Measurements from ENCODE around the gene LSAMP.

The LSAMP gene

DNA sequence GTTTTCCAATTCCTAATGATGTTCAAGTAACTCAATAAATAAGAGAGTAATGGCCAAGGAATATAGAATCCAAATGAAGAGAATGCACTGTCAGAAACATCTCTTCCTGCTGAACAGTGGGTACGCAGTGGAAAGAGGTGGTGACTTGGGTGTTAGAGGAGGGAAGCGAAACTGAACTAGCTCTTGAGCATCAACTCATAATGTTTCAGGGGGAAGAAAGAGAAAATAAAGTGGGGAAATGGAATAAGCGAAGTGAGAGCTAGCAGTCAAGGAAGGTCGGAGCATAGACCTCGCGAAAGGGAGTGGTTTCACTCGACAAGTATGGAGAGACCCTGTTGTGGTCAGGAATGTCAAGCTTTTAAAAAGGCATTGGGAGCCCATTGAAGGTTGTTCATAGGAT, 512.5 kb downstream of the LSAMP start:
- DNase-seq: no peak

- no peak for DNase-seq
Measured at GRCh38 chr3:115931581-115931980, 513.7 kb downstream of the LSAMP start.

DNA sequence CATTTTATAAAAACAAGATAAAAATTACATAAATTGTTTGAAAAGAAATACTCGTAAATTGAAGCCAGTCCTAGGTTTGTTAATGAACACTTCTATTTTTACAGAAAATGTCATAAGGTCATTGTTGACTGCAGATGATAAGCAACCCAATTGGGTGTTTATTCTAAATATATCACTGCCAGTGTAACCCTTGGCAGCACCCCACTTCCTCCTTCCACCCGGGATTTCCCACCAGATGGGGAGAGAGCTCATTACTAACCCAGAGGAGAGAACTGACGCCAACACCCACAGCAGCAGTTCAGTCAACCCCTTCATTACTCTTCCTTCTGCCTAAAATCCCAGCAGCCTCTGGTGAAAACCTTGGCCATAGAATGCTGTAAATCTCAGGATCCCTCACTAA, 514.4 kb downstream of the LSAMP start:
- DNase-seq: no peak

- no peak for DNase-seq
Measured at GRCh38 chr3:115930168-115930567, 515.1 kb downstream of the LSAMP start.

- no peak for DNase-seq
Measured at GRCh38 chr3:115928376-115928775, 516.9 kb downstream of the LSAMP start.

DNA sequence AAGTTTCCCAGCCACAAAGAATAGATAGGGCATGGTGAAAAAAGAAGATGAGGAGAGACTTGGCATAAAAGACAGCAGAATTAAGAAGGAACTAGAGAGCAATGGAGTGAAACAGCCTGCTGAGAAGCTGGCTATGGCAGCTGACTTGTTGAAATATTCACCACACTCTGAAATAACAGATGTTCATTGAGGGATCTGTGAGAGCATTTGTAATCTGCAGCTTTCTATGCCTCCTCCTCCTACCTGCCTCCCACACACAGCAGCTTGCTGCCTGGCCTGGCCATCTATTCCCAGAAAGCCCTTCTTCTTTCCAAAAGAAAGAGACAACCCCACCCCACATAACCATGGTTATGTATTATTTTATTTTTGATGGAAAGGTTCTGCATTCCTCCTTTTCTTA, 518.1 kb downstream of the LSAMP start:
- DNase-seq: peak; percentile 73 to 94

GRCh38 chr3:115922681-115923347, 522.5 kb downstream of the LSAMP start:
- peak; percentile 43 to 67 for DNase-seq

- no peak for DNase-seq
Measured at GRCh38 chr3:115921711-115922110, 523.6 kb downstream of the LSAMP start.

- no peak for DNase-seq
Measured at GRCh38 chr3:115918900-115919299, 526.4 kb downstream of the LSAMP start.

- no peak for DNase-seq
Measured at GRCh38 chr3:115916866-115917265, 528.4 kb downstream of the LSAMP start.

DNA sequence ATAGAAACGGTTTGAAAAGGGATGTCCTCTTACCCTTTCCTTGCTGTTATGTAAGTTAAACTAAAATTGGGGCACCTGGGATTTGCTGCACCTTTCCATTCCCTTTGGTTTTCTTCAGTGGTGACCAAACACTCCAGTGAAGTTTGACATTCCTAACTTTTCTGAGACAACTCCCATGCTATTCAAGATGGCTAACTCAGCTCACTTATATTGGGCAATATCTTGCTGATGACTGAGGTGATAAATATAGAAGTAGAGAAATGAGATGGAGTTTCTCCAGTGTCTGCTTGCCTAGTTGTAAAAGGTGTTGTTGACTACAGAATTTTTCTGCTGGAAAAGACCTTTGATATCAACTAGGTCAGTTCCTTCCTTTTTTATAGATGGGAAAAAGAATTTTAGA, 530.2 kb downstream of the LSAMP start:
- DNase-seq: no peak

GRCh38 chr3:115913069-115913686, 532.1 kb downstream of the LSAMP start:
- DNase-seq: peak in 1 of 2 experiments; percentile 16

GRCh38 chr3:115912372-115912771, 532.9 kb downstream of the LSAMP start:
- DNase-seq: no peak

GRCh38 chr3:115905871-115906270, 539.4 kb downstream of the LSAMP start:
- no peak for DNase-seq

GRCh38 chr3:115903843-115904242, 541.4 kb downstream of the LSAMP start:
- no peak for DNase-seq

- no peak for DNase-seq
Measured at GRCh38 chr3:115901008-115901407, 544.3 kb downstream of the LSAMP start.

DNA sequence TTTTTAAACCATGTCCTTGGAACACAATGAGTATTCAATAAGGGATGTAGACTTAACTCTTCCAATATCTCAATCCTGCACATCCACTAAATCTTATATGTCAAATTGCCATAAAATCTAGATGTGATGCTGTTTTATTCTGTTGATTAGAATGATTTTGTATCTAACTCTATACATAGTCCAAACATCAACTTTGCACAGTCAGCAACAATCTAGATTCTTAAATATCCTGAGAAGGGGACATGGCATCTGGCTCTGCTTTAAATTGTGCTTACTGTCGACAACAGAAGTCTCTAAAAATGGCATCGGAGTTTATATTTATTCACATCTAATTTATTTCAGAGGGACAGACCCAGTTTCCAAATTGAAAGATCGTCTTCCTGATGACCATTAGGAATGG, 545.8 kb downstream of the LSAMP start:
- no peak for DNase-seq

GRCh38 chr3:115898656-115899410, 546.5 kb downstream of the LSAMP start:
- peak in 1 of 2 experiments; percentile 11 for DNase-seq

GRCh38 chr3:115891006-115891636, 554.2 kb downstream of the LSAMP start:
- DNase-seq: no peak

GRCh38 chr3:115890579-115890978, 554.7 kb downstream of the LSAMP start:
- DNase-seq: no peak

DNA sequence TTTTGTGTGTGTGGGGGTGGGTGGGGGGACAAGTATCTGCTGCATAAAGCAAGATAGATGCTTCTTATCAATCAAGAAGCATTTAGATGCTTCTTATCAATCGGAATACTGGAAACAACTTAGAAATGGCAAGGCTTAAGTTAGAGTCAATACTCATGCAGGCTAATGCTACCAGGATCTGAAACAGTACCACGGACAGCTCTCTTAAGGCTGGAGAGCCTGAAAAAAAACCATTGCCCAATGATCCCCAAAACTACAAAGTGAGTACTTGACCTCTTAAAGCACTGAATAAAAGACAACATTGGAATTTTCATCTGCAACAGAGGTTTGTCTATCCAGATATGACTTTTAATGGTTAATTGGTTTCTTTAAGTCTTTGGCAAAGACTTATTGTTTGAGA, 559.7 kb downstream of the LSAMP start:
- no peak for DNase-seq

DNA sequence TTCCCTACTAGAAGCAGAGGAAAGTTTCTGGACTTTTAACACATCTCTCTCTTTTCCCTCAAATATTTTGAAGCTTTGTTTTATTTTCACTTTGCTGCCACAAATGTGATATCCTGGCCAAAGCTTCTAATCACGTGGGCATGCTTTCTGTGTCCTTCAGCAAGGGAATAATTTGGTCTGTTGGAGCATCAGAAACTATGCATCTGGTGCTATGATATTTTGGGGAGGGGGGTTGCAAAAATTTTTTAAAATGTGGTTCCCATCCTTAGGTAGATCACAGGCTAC, 567.7 kb downstream of the LSAMP start:
- DNase-seq: no peak

DNA sequence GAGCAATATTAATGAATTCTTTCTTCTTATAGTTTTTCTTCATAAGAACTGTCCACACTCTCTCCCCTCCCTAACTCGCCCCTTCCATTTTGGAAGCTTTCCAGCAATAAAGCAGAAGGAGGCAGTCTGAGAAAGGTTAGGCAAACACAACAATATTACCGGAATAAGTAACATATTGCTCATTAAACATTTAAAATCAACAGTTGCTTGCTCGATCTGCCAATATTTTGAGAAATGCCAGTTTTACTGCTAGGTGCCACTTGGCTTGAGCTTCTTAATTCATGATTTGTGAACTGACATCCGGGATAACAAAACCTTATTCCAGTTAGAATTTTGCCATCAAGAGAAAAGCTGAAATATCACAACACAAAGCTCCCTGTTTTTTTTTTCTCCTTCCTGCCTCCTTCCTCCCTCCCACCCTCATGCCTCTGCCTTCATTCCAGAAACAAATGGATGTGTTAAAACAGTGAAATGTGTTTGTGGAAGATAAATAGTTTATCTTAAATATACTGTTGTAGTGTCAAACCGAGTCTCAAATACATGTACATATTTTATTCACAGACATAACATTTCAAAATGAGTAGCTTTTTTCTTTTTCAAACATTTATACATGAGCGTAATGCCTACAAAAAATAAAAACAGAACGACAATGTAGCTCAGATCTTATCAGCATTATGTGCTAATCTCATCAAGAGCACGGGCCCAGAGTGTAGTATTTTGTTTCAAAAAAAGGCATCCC, 568.2 kb downstream of the LSAMP start:
- DNase-seq: peak in 1 of 2 experiments; percentile 34

Measured in NCI-H524 (cell line).